ENCODE results near the gene CADM2. TPM values are rescaled to one million over a fixed set of nuclear protein-coding genes. Genes with fewer than 3 reads are reported as not detected.

Gene CADM2
- total and polyA plus RNA-seq, 12 donors, result 0.10 to 12.6 (median 2.2) TPM

GRCh38 chr3:85726241-85726640, 767.5 kb downstream of the CADM2 start:
- DNase-seq, result no peak
- no peaks in the 10 kb centered on the region for H3K27me3 ChIP-seq
- WGBS, 4 donors, result 68 to 79% (median 74%) methylated on average over 2 of the region's 2 CpGs
- intact Hi-C loops (cut with DNase I), result no loop called here
- TF ChIP-seq CTCF (IDR thresholded peaks at IDR 0.05) (no peak), POLR2A (IDR thresholded peaks at IDR 0.05) (no peak)
- no peak overlapping the region for H3K4me3 ChIP-seq
- no peaks in the 10 kb centered on the region for H3K9me3 ChIP-seq (replicated peaks in 1 of 3)
- H3K27ac ChIP-seq, result no peak overlapping the region
- no peaks in the 10 kb centered on the region for H3K36me3 ChIP-seq (replicated peaks in 1 of 2)
- no peaks in the 10 kb centered on the region for H3K4me1 ChIP-seq (replicated peaks in 1 of 2)

GRCh38 chr3:85737846-85738245, 779.1 kb downstream of the CADM2 start:
- Histone ChIP-seq H3K36me3 (replicated peaks in 1 of 2) (no peaks in the 10 kb centered on the region), H3K4me3 (no peak overlapping the region), H3K4me1 (replicated peaks in 1 of 2) (no peaks in the 10 kb centered on the region), H3K27ac (no peak overlapping the region), H3K9me3 (replicated peaks in 1 of 3) (no peaks in the 10 kb centered on the region), H3K27me3 (no peaks in the 10 kb centered on the region)
- 58 to 65% (median 63%) methylated on average over 3 of the region's 3 CpGs for WGBS, 4 donors
- intact Hi-C loops (cut with DNase I), result no loop called here
- TF ChIP-seq CTCF (IDR thresholded peaks at IDR 0.05), result no peak
- no peak for TF ChIP-seq POLR2A (IDR thresholded peaks at IDR 0.05)
- no peak for DNase-seq

- Histone ChIP-seq H3K4me1 (replicated peaks in 1 of 2) (no peaks in the 10 kb centered on the region), H3K27me3 (no peaks in the 10 kb centered on the region), H3K4me3 (no peak overlapping the region), H3K36me3 (replicated peaks in 1 of 2) (no peaks in the 10 kb centered on the region), H3K27ac (no peak overlapping the region), H3K9me3 (replicated peaks in 1 of 3) (no peaks in the 10 kb centered on the region)
- WGBS, 4 donors, result 46 to 83% (median 65%) methylated on average over 2 of the region's 2 CpGs
- no peak for DNase-seq
- intact Hi-C loops (cut with DNase I), result no loop called here
- TF ChIP-seq CTCF (IDR thresholded peaks at IDR 0.05) (no peak), POLR2A (IDR thresholded peaks at IDR 0.05) (no peak)
These were observed 781.8 kb downstream of the CADM2 start for GRCh38 chr3:85740561-85740960.

GRCh38 chr3:85758442-85758841, 799.7 kb downstream of the CADM2 start:
- H3K27ac ChIP-seq, result no peak overlapping the region
- intact Hi-C loops (cut with DNase I), result no loop called here

More at GRCh38 chr3:85758442-85758841, 799.7 kb downstream of the CADM2 start:
- TF ChIP-seq CTCF (IDR thresholded peaks at IDR 0.05), result no peak
- no peak for TF ChIP-seq POLR2A (IDR thresholded peaks at IDR 0.05)
- Histone ChIP-seq H3K36me3 (replicated peaks in 1 of 2) (no peaks in the 10 kb centered on the region), H3K27me3 (no peaks in the 10 kb centered on the region), H3K9me3 (replicated peaks in 1 of 3) (no peaks in the 10 kb centered on the region), H3K4me3 (no peak overlapping the region), H3K4me1 (replicated peaks in 1 of 2) (no peaks in the 10 kb centered on the region)
- no peak for DNase-seq

Data from adrenal gland (tissue), 12 donors.